ENCODE results near the gene FLOT2.

Gene FLOT2

GRCh38 chr17:28941251-28941650 is 43.7 kb upstream of the FLOT2 start:
- H3K36me3 Mint-ChIP-seq (ENCODE audit: low read depth): peaks cover 40% of the 10 kb centered on the region
- no peaks in the 10 kb centered on the region for H3K9me3 Mint-ChIP-seq
- no peaks in the 10 kb centered on the region for H3K27me3 Mint-ChIP-seq (ENCODE audit: low read depth, poor library complexity)
- TF ChIP-seq CTCF (IDR thresholded peaks at IDR 0.05): no peak
- no peak overlapping the region for H3K4me3 Mint-ChIP-seq
- H3K4me1 Mint-ChIP-seq: peaks cover 55% of the 10 kb centered on the region
- no peak for DNase-seq
- no peak overlapping the region for H3K27ac Mint-ChIP-seq

DNA sequence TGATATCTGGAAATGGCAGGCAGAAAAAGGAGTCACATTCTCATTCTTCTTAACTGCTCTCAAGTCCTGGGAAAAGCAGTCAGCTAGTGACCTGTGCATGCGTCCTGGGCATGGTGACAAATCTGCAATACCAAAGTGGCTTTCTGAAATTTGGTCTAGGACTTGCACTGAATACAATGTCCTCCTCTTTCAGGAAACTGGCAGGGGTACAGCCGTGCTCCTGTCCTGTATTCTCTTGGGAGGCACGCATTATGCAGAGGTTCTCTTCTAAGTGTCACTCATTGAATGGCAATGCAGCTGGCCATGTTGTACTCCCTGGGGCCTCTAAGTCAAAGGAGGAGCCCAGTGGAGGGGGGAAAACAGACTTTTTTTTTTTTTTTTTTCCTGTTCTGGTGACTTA is 43.1 kb upstream of the FLOT2 start:
- Mint-ChIP-seq H3K27me3 (ENCODE audit: low read depth, poor library complexity) (no peaks in the 10 kb centered on the region), H3K4me3 (no peak overlapping the region), H3K27ac (no peak overlapping the region), H3K4me1 (peaks cover 56% of the 10 kb centered on the region), H3K36me3 (ENCODE audit: low read depth) (peaks cover 40% of the 10 kb centered on the region), H3K9me3 (no peaks in the 10 kb centered on the region)
- TF ChIP-seq CTCF (IDR thresholded peaks at IDR 0.05): no peak
- DNase-seq: no peak

GRCh38 chr17:28940142-28940541 is 42.6 kb upstream of the FLOT2 start:
- no peaks in the 10 kb centered on the region for H3K9me3 Mint-ChIP-seq
- H3K36me3 Mint-ChIP-seq (ENCODE audit: low read depth): peaks cover 37% of the 10 kb centered on the region
- DNase-seq: no peak
- H3K27ac Mint-ChIP-seq: no peak overlapping the region
- no peak overlapping the region for H3K4me3 Mint-ChIP-seq
- TF ChIP-seq CTCF (IDR thresholded peaks at IDR 0.05): no peak
- peaks cover 52% of the 10 kb centered on the region for H3K4me1 Mint-ChIP-seq
- no peaks in the 10 kb centered on the region for H3K27me3 Mint-ChIP-seq (ENCODE audit: low read depth, poor library complexity)

GRCh38 chr17:28938552-28938951 is 41.0 kb upstream of the FLOT2 start:
- Mint-ChIP-seq H3K9me3 (no peaks in the 10 kb centered on the region), H3K27me3 (ENCODE audit: low read depth, poor library complexity) (no peaks in the 10 kb centered on the region), H3K4me3 (no peak overlapping the region), H3K27ac (no peak overlapping the region), H3K36me3 (ENCODE audit: low read depth) (peaks cover 35% of the 10 kb centered on the region), H3K4me1 (peaks cover 50% of the 10 kb centered on the region)
- no peak for TF ChIP-seq CTCF (IDR thresholded peaks at IDR 0.05)
- DNase-seq: no peak

DNA sequence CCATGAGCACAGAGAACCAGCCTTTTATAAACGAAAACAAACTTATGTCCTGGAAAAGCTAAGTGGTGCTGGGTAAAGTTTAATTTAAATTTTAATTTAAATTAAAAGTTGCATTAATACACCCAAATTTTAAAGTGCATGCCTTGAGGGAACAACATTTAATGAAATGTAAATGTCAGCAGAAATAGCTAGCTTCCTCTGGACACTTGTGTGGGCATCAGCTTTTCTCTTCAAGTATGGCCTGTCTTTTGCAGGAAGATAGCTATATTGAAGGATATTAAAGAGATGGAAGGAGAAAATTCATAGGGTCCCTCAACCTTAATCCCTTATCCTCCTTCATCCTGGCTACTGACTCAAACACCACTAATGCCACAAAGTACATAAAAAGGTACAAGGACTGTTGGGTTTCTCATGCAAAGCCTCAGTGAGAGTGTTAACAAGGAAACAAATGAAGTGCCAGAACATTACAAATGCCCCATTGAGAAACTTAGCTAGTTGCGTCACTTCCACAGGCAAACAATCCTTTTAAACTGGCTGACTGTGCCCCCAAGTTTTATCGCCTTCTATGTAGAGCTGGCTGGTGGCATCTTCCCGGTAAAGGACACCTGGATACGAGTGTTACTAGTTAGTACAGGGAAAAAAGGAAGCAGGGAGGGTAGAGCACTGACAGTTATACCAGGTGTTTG is 39.7 kb upstream of the FLOT2 start:
- Mint-ChIP-seq H3K4me1 (peaks cover 50% of the 10 kb centered on the region), H3K4me3 (no peak overlapping the region), H3K27ac (peak overlapping the region; percentile 95), H3K9me3 (no peaks in the 10 kb centered on the region), H3K36me3 (ENCODE audit: low read depth) (peaks cover 34% of the 10 kb centered on the region), H3K27me3 (ENCODE audit: low read depth, poor library complexity) (no peaks in the 10 kb centered on the region)
- TF ChIP-seq CTCF (IDR thresholded peaks at IDR 0.05): no peak
- no peak for DNase-seq

Measured in nephron progenitor cell (in vitro differentiated cells).